Measurements from ENCODE around the gene HIF1A.
"Not testable (repeated sequence)": the region's sequence is repeated elsewhere in the genome, so short reads cannot be mapped to it uniquely, and the experiment has no call there.

HIF1A gene

GRCh38 chr14:61652526-61653262 lies 42.6 kb upstream of the HIF1A start:
- no peak for TF ChIP-seq CTCF (conservative IDR thresholded peaks at IDR 0.05; ENCODE audit: low read depth, low read length)
- DNase-seq (ENCODE audit: low read depth) = no peak
- no peak overlapping the region for H3K4me3 ChIP-seq (ENCODE audit: low read length)

- no peak for TF ChIP-seq CTCF (conservative IDR thresholded peaks at IDR 0.05; ENCODE audit: low read depth, low read length)
- no peak overlapping the region for H3K4me3 ChIP-seq (ENCODE audit: low read length)
- DNase-seq (ENCODE audit: low read depth) = no peak
Observed at GRCh38 chr14:61653507-61653906, 41.8 kb upstream of the HIF1A start.

GRCh38 chr14:61654026-61654425 lies 41.3 kb upstream of the HIF1A start:
- no peak for TF ChIP-seq CTCF (conservative IDR thresholded peaks at IDR 0.05; ENCODE audit: low read depth, low read length)
- no peak for DNase-seq (ENCODE audit: low read depth)
- no peak overlapping the region for H3K4me3 ChIP-seq (ENCODE audit: low read length)

- H3K4me3 ChIP-seq (ENCODE audit: low read length) = no peak overlapping the region
- DNase-seq (ENCODE audit: low read depth) = no peak
- no peak for TF ChIP-seq CTCF (conservative IDR thresholded peaks at IDR 0.05; ENCODE audit: low read depth, low read length)
Observed at GRCh38 chr14:61655777-61656176, 39.5 kb upstream of the HIF1A start.

- TF ChIP-seq CTCF (conservative IDR thresholded peaks at IDR 0.05; ENCODE audit: low read depth, low read length) = no peak
- no peak for DNase-seq (ENCODE audit: low read depth)
Observed at GRCh38 chr14:61656341-61656740, 39.0 kb upstream of the HIF1A start.

GRCh38 chr14:61658111-61658510 lies 37.2 kb upstream of the HIF1A start:
- not testable (repeated sequence) for H3K4me3 ChIP-seq (ENCODE audit: low read length); DNase-seq (ENCODE audit: low read depth)

More at GRCh38 chr14:61656341-61656740, 39.0 kb upstream of the HIF1A start:
- no peak overlapping the region for H3K4me3 ChIP-seq (ENCODE audit: low read length)

- no peak for TF ChIP-seq CTCF (conservative IDR thresholded peaks at IDR 0.05; ENCODE audit: low read depth, low read length)
- DNase-seq (ENCODE audit: low read depth) = no peak
- H3K4me3 ChIP-seq (ENCODE audit: low read length) = no peak overlapping the region
Observed at GRCh38 chr14:61659582-61659981, 35.7 kb upstream of the HIF1A start.
